GM06990 (cell line): Measurements from ENCODE around the gene TBX6.

ENCODE experiments used
- DNase-seq: peaks from one replicate; pipeline ENCODE4 v3.0.0-alpha.2; 2011; ENCODE audit not compliant: insufficient read length; ENCODE audit errors: extremely low read depth
- H3K27me3 ChIP-seq: replicated peaks from 2 replicates; pipeline ENCODE4 v1.6.0; 2011; ENCODE audit warnings: low read length; ENCODE audit not compliant: control insufficient read depth, insufficient read depth
- H3K36me3 ChIP-seq: 2 replicates; pipeline ENCODE4 v1.5.1; 2011; ENCODE audit warnings: low read length; ENCODE audit not compliant: control insufficient read depth, insufficient read depth
- H3K4me3 ChIP-seq: replicated peaks from 2 replicates; pipeline ENCODE4 v1.5.1; 2011; ENCODE audit warnings: low read depth, mild to moderate bottlenecking, control low read depth, low read length
- CTCF ChIP-seq: IDR thresholded peaks from 2 replicates; pipeline ENCODE4 v1.5.1; 2011; ENCODE audit warnings: low read length, control low read depth, mild to moderate bottlenecking, inconsistent platforms; ENCODE audit not compliant: insufficient read depth, poor library complexity, severe bottlenecking

TBX6 gene

GRCh38 chr16:30060836-30061554 is 30.7 kb downstream of the TBX6 start:
- no peak overlapping the region for H3K4me3 ChIP-seq
- no peaks in the 10 kb centered on the region for H3K27me3 ChIP-seq
- H3K36me3 ChIP-seq, result no peaks in the 10 kb centered on the region
- no peak for TF ChIP-seq CTCF
- DNase-seq, result no peak

- H3K36me3 ChIP-seq, result no peaks in the 10 kb centered on the region
- no peaks in the 10 kb centered on the region for H3K27me3 ChIP-seq
- no peak for DNase-seq
- TF ChIP-seq CTCF, result no peak
- H3K4me3 ChIP-seq, result no peak overlapping the region
Observed at GRCh38 chr16:30060346-30060745, 31.4 kb downstream of the TBX6 start.

- peak; percentile 85 for TF ChIP-seq CTCF
- DNase-seq, result peak; percentile 55
- no peaks in the 10 kb centered on the region for H3K36me3 ChIP-seq
- H3K27me3 ChIP-seq, result no peaks in the 10 kb centered on the region
- H3K4me3 ChIP-seq, result no peak overlapping the region
Observed at GRCh38 chr16:30054959-30055553, 36.7 kb downstream of the TBX6 start.

- no peak overlapping the region for H3K4me3 ChIP-seq
- TF ChIP-seq CTCF, result no peak
- no peak for DNase-seq
- H3K27me3 ChIP-seq, result no peaks in the 10 kb centered on the region
- no peaks in the 10 kb centered on the region for H3K36me3 ChIP-seq
Observed at GRCh38 chr16:30054451-30054850, 37.3 kb downstream of the TBX6 start.

- no peak for DNase-seq
- Histone ChIP-seq H3K36me3 (no peaks in the 10 kb centered on the region), H3K27me3 (no peaks in the 10 kb centered on the region), H3K4me3 (peak overlapping the region; percentile 71)
- TF ChIP-seq CTCF, result no peak
Observed at GRCh38 chr16:30053376-30054015, 38.2 kb downstream of the TBX6 start.
